ENCODE results near the gene YIF1A.

DNA sequence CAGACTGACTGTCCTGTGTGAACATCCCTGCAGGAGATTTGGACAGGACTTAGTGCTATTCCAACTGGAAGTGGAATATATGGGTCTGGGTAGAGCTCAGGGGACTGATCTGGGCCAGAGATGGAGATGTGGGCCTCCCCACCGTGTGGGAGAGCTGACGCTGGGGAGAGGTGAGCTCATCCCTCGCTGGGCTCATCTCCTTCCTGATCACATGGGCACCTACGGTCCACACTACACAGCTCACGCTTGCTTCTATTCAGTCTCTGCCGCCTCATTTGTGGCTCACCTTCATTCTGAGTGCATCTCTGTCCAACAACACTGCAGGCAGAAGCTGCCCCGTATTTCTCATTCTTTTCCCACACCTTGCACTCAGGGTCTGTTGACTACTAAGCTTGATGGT, 37.1 kb downstream of the YIF1A start:
- no peak for TF ChIP-seq EZH2 (IDR thresholded peaks at IDR 0.05; ENCODE audit: insufficient read depth, poor library complexity, severe bottlenecking)
- no peak for TF ChIP-seq EZH2phosphoT487 (IDR thresholded peaks at IDR 0.05; ENCODE audit: insufficient read depth, low read depth)
